K562 (cell line): ENCODE data around the gene KNSTRN. TPM values are rescaled to one million over a fixed set of nuclear protein-coding genes. Genes with fewer than 3 reads are reported as not detected.

Experiments used
- NR3C1 ChIP-seq: sonication (generic); formaldehyde crosslinking; IDR thresholded peaks from 2 replicates; pipeline ENCODE4 v1.8.1; 2022; ENCODE audit warnings: missing genetic modification reagents
- TFAP4 ChIP-seq: sonication (generic); formaldehyde crosslinking; IDR thresholded peaks from 2 replicates; pipeline ENCODE4 v1.8.0; 2022; ENCODE audit warnings: missing genetic modification reagents, mild to moderate bottlenecking, moderate library complexity, borderline replicate concordance
- ZMIZ1 ChIP-seq, 2 experiments: fragments of 150-350 bp in 1 of 2; IDR thresholded peaks; 2 replicates each; pipeline ENCODE4 v1.6.1; 2012 to 2016; ENCODE audit warnings: low read depth in 2 of 2, low read length in 2 of 2, mild to moderate bottlenecking in 1 of 2, moderate library complexity in 1 of 2
- polyA plus RNA-seq, 8 experiments: library from polyadenylated mRNA; depleted of rRNA in 4 of 8; stranded (reverse) in 5 of 8; unstranded in 3 of 8; fragments of >200 nt; fragmentation: Nextera tagmentation in 2 of 8; fragmentation: Illumina TruSeq in 1 of 8; extraction: Ambion mirVana in 2 of 8; extraction: Trizol in 1 of 8; gene quantifications; 2 replicates each; pipeline versions ENCODE4 v1.2.1 to v1.2.3, GENCODE V29; 2011 to 2014; ENCODE audit warnings: inconsistent platforms in 1 of 8, missing spikeins in 1 of 8
- total RNA-seq, 7 experiments: library from RNA; depleted of rRNA in 6 of 7; stranded (reverse); fragments of >200 nt in 6 of 7; fragmentation: Illumina TruSeq in 2 of 7; extraction: Trizol in 2 of 7; gene quantifications; 2 replicates each; pipeline versions ENCODE4 v1.2.1 to v1.2.3, GENCODE V29; 2011 to 2021; ENCODE audit warnings: low replicate concordance in 1 of 7

The KNSTRN gene
- total and polyA plus RNA-seq, 9 of the 15 experiments (the other 6 are each of a cell fraction or from before 2014, with no cell fraction given) = 48.7 to 88.2 (median 66.3) TPM

- TF ChIP-seq ZMIZ1 (IDR thresholded peaks at IDR 0.05; ENCODE audit: low read depth in 2 of 2, low read length in 2 of 2) = no peak
- no peak for TF ChIP-seq NR3C1
- TF ChIP-seq TFAP4 = peak; percentile 50; the same call in 1 of the 2 replicates
These were observed 54.6 kb downstream of the KNSTRN start (continued) for GRCh38 chr15:40436892-40437751.
